ENCODE measurements around the gene CPVL.

- TF ChIP-seq CTCF (IDR thresholded peaks at IDR 0.05) (no peak), EZH2 (IDR thresholded peaks at IDR 0.05; ENCODE audit: borderline replicate concordance, insufficient read depth, low read depth, low read length, poor library complexity, severe bottlenecking) (no peak)
Measured at GRCh38 chr7:28976022-28976421, 170.3 kb downstream of the CPVL start.

Data from B cell (primary cell).